GM10266 (cell line): ENCODE data around the gene NEDD9.

Experiments used
- DNase-seq: peaks from one replicate; pipeline ENCODE4 v3.0.0; 2012; ENCODE audit errors: extremely low spot score
- CTCF ChIP-seq: IDR thresholded peaks from 2 replicates; pipeline ENCODE4 v1.5.1; 2012; ENCODE audit warnings: mild to moderate bottlenecking, low read depth; ENCODE audit not compliant: control insufficient read depth, insufficient read depth; ENCODE audit errors: missing control alignments

Gene NEDD9

GRCh38 chr6:11245381-11246256 is 13.2 kb upstream of the NEDD9 start:
- DNase-seq, result no peak

GRCh38 chr6:11244387-11245126 is 12.1 kb upstream of the NEDD9 start:
- DNase-seq, result no peak
- TF ChIP-seq CTCF, result no peak

More at GRCh38 chr6:11245381-11246256, 13.2 kb upstream of the NEDD9 start:
- no peak for TF ChIP-seq CTCF

GRCh38 chr6:11243861-11244260 is 11.4 kb upstream of the NEDD9 start:
- no peak for DNase-seq
- no peak for TF ChIP-seq CTCF

GRCh38 chr6:11242711-11243110 is 10.2 kb upstream of the NEDD9 start:
- DNase-seq, result no peak
- TF ChIP-seq CTCF, result no peak

- no peak for DNase-seq
- no peak for TF ChIP-seq CTCF
Observed at GRCh38 chr6:11241793-11242201, 9.3 kb upstream of the NEDD9 start.

- no peak for TF ChIP-seq CTCF
- DNase-seq, result no peak
Observed at GRCh38 chr6:11241154-11241792, 8.8 kb upstream of the NEDD9 start.
